Measurements from ENCODE around the gene IL17REL. TPM values are rescaled to one million over a fixed set of nuclear protein-coding genes. Genes with fewer than 3 reads are reported as not detected.

IL17REL gene
- total RNA-seq, 2 donors from 2014 or later: not detected

DNA sequence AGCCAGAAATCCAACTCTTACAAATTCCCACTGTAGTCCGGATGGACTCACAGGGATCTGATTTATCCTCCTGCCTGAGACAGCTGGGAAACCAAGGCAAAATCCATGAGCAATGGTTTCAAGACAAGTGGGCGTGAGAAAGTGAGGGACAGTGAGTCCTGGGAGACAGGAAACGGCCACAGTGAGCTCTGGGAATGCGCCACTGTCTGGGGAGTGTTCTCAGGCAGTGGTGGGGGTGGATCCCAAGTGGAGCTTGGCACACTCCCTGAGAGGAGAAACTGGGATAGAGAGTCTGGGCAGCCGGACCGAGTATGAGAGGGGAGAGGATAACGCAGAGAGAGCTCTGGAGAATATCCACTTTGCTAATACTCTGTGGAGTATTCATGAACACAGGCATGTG lies 9.8 kb downstream of the IL17REL start:
- peak in 1 of 4 donors; percentile 4 for DNase-seq
- no peaks in the 10 kb centered on the region for H3K9me3 ChIP-seq
- ATAC-seq: no peak
- no peak for TF ChIP-seq CTCF (IDR thresholded peaks at IDR 0.05)
- no peak for TF ChIP-seq POLR2A (IDR thresholded peaks at IDR 0.05)
- intact Hi-C loops (cut with DNase I): no loop called here
- H3K4me1 ChIP-seq: peaks cover 3% of the 10 kb centered on the region
- H3K27ac ChIP-seq: no peak overlapping the region
- WGBS, 2 donors: 77 to 80% methylated on average over 7 of the region's 7 CpGs
- no peaks in the 10 kb centered on the region for H3K27me3 ChIP-seq
- H3K4me3 ChIP-seq: no peak overlapping the region
- no peaks in the 10 kb centered on the region for H3K36me3 ChIP-seq (replicated peaks in 1 of 2; ENCODE audit: insufficient read depth in 1 of 2, low read depth in 2 of 2)

GRCh38 chr22:50001388-50002231 lies 11.0 kb downstream of the IL17REL start:
- Histone ChIP-seq H3K9me3 (no peaks in the 10 kb centered on the region), H3K27me3 (no peaks in the 10 kb centered on the region), H3K4me1 (peaks cover 3% of the 10 kb centered on the region), H3K4me3 (no peak overlapping the region), H3K36me3 (replicated peaks in 1 of 2; ENCODE audit: insufficient read depth in 1 of 2, low read depth in 2 of 2) (no peaks in the 10 kb centered on the region), H3K27ac (no peak overlapping the region)
- TF ChIP-seq POLR2A (IDR thresholded peaks at IDR 0.05) (no peak), CTCF (IDR thresholded peaks at IDR 0.05) (no peak)
- intact Hi-C loops (cut with DNase I): no loop called here
- peak in 1 of 4 donors; percentile 4 for DNase-seq
- 79 to 81% methylated on average over 8 to 16 of the region's 16 CpGs for WGBS, 2 donors
- no peak for ATAC-seq

- intact Hi-C loops (cut with DNase I): no loop called here
- H3K27me3 ChIP-seq: no peaks in the 10 kb centered on the region
- TF ChIP-seq POLR2A (IDR thresholded peaks at IDR 0.05) (no peak), CTCF (IDR thresholded peaks at IDR 0.05) (no peak)
- H3K9me3 ChIP-seq: no peaks in the 10 kb centered on the region
- WGBS, 2 donors: 89 to 93% methylated on average over 6 to 27 of the region's 32 CpGs
- H3K4me3 ChIP-seq: no peak overlapping the region
- no peaks in the 10 kb centered on the region for H3K36me3 ChIP-seq (replicated peaks in 1 of 2; ENCODE audit: insufficient read depth in 1 of 2, low read depth in 2 of 2)
- no peak overlapping the region for H3K27ac ChIP-seq
- peaks cover 3% of the 10 kb centered on the region for H3K4me1 ChIP-seq
- DNase-seq (no peak), ATAC-seq (no peak)
Observed at GRCh38 chr22:50000587-50001387, 11.8 kb downstream of the IL17REL start.

- H3K4me1 ChIP-seq: peaks cover 3% of the 10 kb centered on the region
- DNase-seq: peak in 1 of 4 donors; percentile 3
- ATAC-seq: no peak
- TF ChIP-seq POLR2A (IDR thresholded peaks at IDR 0.05) (no peak), CTCF (IDR thresholded peaks at IDR 0.05) (no peak)
- H3K27ac ChIP-seq: no peak overlapping the region
- no peaks in the 10 kb centered on the region for H3K36me3 ChIP-seq (replicated peaks in 1 of 2; ENCODE audit: insufficient read depth in 1 of 2, low read depth in 2 of 2)
- H3K9me3 ChIP-seq: no peaks in the 10 kb centered on the region
- no peaks in the 10 kb centered on the region for H3K27me3 ChIP-seq
- intact Hi-C loops (cut with DNase I): no loop called here
- no peak overlapping the region for H3K4me3 ChIP-seq
- WGBS, 2 donors: 44 to 72% methylated on average over 16 to 37 of the region's 41 CpGs
Observed at GRCh38 chr22:49999946-50000586, 12.5 kb downstream of the IL17REL start.

Data from body of pancreas (tissue), 4 donors.